GM12873 (cell line): Measurements from ENCODE around the gene GARRE1.

Experiments used
- CTCF ChIP-seq: IDR thresholded peaks from 2 replicates; pipeline ENCODE4 v1.5.1; 2012; ENCODE audit warnings: low read depth, mild to moderate bottlenecking, moderate library complexity, low read length, control low read depth; ENCODE audit not compliant: insufficient read depth; ENCODE audit errors: missing control alignments

Gene GARRE1

GRCh38 chr19:34254046-34254697 is at the start of gene GARRE1:
GARRE1 (plus strand) TSS chr19:34254554; CDS start chr19:34300474, 45,920 bp downstream.
- no peak for TF ChIP-seq CTCF

- no peak for TF ChIP-seq CTCF
Observed at GRCh38 chr19:34208291-34208884, 46.0 kb upstream of the GARRE1 start.

- no peak for TF ChIP-seq CTCF
Observed at GRCh38 chr19:34209726-34210125, 44.6 kb upstream of the GARRE1 start.

- no peak for TF ChIP-seq CTCF
Observed at GRCh38 chr19:34213283-34213682, 41.1 kb upstream of the GARRE1 start.

- TF ChIP-seq CTCF: no peak
Observed at GRCh38 chr19:34214040-34214439, 40.3 kb upstream of the GARRE1 start.

GRCh38 chr19:34215006-34215665 is 39.2 kb upstream of the GARRE1 start:
- TF ChIP-seq CTCF: no peak

- TF ChIP-seq CTCF: no peak
Observed at GRCh38 chr19:34215666-34216038, 38.7 kb upstream of the GARRE1 start.
